T-helper 17 cell (primary cell): ENCODE results near the gene MRPL45. TPM values are rescaled to one million over a fixed set of nuclear protein-coding genes. Genes with fewer than 3 reads are reported as not detected.
A peak's percentile ranks its signal among the peaks of the same experiment; 100 is the strongest.

Experiments used
- ATAC-seq: fragments of 150-1000 bp; cut with Tn5 transposase; 2 replicates; pipeline ENCODE4 v1.10.0; 2021; ENCODE audit warnings: mild to moderate bottlenecking, moderate library complexity
- DNase-seq, 3 donors: peaks; one replicate each; pipeline versions ENCODE4 v3.0.0 to v3.0.0-alpha.2; 2020 to 2021
- H3K9me3 ChIP-seq: one replicate; pipeline ENCODE4 v1.7.0; 2013; ENCODE audit warnings: low read length, mild to moderate bottlenecking; ENCODE audit not compliant: control insufficient read depth, poor library complexity, severe bottlenecking
- H3K27ac Mint-ChIP-seq: one replicate; pipeline ENCODE4 v1.8.0; 2022; ENCODE audit warnings: mild to moderate bottlenecking, moderate library complexity, mixed read lengths
- H3K27me3 Mint-ChIP-seq: one replicate; pipeline ENCODE4 v1.8.0; 2022; ENCODE audit warnings: mixed read lengths
- H3K36me3 Mint-ChIP-seq: one replicate; pipeline ENCODE4 v1.8.0; 2022; ENCODE audit warnings: low read depth, mixed read lengths
- H3K4me1 Mint-ChIP-seq: one replicate; pipeline ENCODE4 v1.8.0; 2022; ENCODE audit warnings: mild to moderate bottlenecking, mixed read lengths
- H3K4me3 Mint-ChIP-seq: one replicate; pipeline ENCODE4 v1.8.0; 2022; ENCODE audit warnings: mild to moderate bottlenecking, moderate library complexity, mixed read lengths
- total RNA-seq, 4 donors: library from RNA in 2 of 4; stranded (reverse) in 2 of 4; gene quantifications; one replicate each; pipeline ENCODE4 v1.2.3 and lab custom pipeline; 2022 to 2026

The MRPL45 gene
- total RNA-seq, 2 donors from 2014 or later, result 17.4 to 17.7 TPM

DNA sequence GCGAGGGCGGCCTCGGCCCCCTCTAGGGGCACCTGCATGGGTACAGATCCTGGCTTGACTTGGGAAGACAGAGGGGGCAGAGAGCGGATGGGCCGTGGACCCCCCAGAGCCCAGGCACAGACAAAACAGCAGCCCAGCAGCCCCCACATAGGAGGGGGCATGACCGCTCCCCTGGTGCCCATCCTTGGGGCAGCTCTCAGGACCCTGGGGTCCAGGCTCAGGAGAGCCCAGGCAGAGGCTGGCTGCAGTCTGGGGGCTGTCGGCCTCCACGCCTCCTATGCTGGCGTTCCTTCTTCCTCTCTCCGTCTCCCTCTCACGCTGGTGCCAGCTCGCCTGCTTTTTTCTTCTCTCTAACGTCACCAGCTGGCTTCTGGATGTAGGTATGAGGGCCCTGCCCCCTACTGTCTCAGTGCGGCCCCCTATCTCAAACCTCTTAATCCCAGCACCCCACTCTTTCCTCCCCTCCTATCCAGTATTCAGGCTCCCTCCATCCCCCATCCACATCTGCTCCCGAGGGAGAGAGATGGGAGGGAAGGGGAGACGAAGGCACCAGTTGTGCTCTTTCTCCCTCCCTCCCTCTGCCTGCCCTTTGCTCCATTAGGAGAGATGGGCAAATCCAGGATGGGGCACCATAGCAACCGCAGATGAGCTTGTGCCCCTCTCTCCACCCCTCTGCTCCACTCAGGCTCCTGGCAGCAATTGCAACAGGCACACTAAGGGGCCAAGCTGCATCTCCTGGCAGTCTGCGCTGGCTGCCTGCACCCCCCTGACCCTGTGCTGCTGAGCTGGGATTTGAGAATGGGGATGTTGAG lies 46.8 kb downstream of the MRPL45 start, which contains the start of gene GPR179:
Gene GPR179, minus strand, starts transcription at position 349 of the 812 bp plus-strand sequence. Its CDS starts 167 bp downstream, at position 182.
- Mint-ChIP-seq H3K36me3 (peaks cover 3% of the 10 kb centered on the region), H3K4me3 (no peak within 1 kb of the TSS), H3K27me3 (peaks cover 32% of the 10 kb centered on the region), H3K4me1 (peaks cover under 1% of the 10 kb centered on the region), H3K27ac (no peak within 1 kb of the TSS)
- no peak for ATAC-seq
- no peaks in the 10 kb centered on the region for H3K9me3 ChIP-seq
- no peak for DNase-seq

DNA sequence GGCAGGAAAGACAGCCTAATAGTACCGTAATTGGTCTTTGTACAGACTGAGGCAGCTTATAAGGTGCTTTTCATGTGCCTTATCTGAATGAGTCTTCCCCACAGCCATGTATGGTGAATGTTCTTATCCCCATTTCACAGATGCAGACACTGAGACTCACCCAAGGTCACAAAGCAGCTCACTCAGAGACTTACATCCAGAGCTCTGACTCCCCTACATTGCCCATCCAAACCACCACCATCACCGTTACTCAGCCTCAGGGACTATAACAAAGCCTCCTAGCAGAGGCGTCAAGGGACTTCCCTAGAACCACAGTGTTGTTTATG lies 47.4 kb downstream of the MRPL45 start:
- H3K4me1 Mint-ChIP-seq, result peaks cover 4% of the 10 kb centered on the region
- H3K9me3 ChIP-seq, result no peaks in the 10 kb centered on the region
- H3K27me3 Mint-ChIP-seq, result peaks cover 32% of the 10 kb centered on the region
- peaks cover 3% of the 10 kb centered on the region for H3K36me3 Mint-ChIP-seq
- ATAC-seq (no peak), DNase-seq (no peak)
- H3K27ac Mint-ChIP-seq, result no peak overlapping the region
- no peak overlapping the region for H3K4me3 Mint-ChIP-seq

DNA sequence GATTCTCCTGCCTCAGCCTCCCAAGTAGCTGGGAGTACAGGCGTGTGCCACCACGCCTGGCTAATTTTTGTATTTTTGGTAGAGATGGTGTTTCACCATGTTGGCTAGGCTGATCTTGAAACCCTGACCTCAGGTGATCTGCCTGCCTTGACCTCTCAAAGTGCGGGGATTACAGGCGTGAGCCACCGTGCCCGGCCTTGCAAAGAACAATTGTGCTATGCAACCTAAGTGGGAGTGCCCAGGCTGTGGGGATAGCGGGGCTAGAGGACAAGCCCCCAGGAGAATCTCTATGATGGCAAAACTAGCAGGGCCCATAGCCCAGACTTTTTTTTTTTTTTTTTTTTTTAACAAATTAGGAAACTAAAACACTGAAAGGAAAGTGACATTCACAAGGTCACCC lies 48.8 kb downstream of the MRPL45 start:
- H3K27ac Mint-ChIP-seq, result no peak overlapping the region
- H3K4me3 Mint-ChIP-seq, result no peak overlapping the region

DNA sequence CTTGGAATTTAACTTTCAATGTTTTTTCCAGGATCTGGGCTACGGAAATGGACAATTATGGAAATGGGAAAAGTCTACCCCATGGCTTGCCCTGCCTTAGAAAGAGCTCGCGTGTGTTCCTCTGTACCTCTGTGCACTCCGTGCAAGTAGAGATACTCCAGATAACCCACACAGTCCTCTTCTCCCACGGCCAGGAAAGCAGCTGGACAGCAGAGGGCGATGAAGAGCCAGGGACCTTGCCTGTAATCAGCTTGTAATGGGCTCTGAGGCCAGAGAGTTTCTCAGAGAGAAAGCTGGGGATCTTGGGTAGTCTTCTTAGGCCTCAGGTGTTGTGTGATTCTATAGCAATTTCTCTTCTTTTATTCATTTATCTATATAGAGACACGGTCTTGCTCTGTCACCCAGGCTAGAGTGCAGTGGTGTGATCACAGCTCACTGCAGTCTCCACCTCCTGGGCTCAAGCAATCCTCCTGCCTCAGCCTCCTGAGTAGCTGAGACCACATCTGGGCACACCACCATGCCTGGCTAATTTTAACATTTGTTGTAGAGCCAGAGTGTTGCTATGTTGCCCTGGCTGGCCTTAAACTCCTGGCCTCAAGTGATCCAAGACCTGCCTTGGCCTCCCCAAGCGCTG lies 52.2 kb downstream of the MRPL45 start:
- Mint-ChIP-seq H3K36me3 (no peaks in the 10 kb centered on the region), H3K27me3 (peaks cover 12% of the 10 kb centered on the region), H3K4me1 (peaks cover 14% of the 10 kb centered on the region), H3K27ac (no peak overlapping the region), H3K4me3 (no peak overlapping the region)
- DNase-seq (peak; percentile 57 to 82 (median 63)), ATAC-seq (peak; percentile 67)
- H3K9me3 ChIP-seq, result no peaks in the 10 kb centered on the region

More for the DNA sequence above, 48.8 kb downstream of the MRPL45 start:
- no peaks in the 10 kb centered on the region for H3K9me3 ChIP-seq
- Mint-ChIP-seq H3K27me3 (peaks cover 32% of the 10 kb centered on the region), H3K36me3 (peaks cover 3% of the 10 kb centered on the region), H3K4me1 (peaks cover 9% of the 10 kb centered on the region)
- ATAC-seq (no peak), DNase-seq (no peak)

DNA sequence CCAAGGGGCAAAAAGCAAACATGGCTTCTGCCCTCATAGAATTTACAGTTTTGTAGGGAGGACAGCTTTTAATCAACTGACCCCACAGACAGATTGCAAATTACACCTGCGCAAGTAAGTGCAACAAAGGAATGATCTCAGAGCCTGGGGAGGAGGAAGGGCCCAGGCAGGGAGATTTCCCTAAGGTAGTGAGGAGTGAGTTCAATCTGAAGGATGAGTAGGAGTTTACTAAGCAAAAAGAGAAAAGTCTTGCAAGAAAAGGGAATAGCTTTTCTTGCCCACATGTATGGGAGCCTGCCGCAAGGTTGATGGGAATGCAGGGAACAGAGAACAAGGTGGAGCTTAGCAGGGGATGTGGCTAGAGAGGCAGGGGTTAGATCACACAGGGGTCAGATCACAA lies 53.1 kb downstream of the MRPL45 start:
- H3K4me3 Mint-ChIP-seq, result peak overlapping the region; percentile 19
- peaks cover 20% of the 10 kb centered on the region for H3K4me1 Mint-ChIP-seq
- peaks cover 7% of the 10 kb centered on the region for H3K27me3 Mint-ChIP-seq
- peak overlapping the region; percentile 88 for H3K27ac Mint-ChIP-seq
- ATAC-seq (no peak), DNase-seq (no peak)
- H3K36me3 Mint-ChIP-seq, result no peaks in the 10 kb centered on the region
- no peaks in the 10 kb centered on the region for H3K9me3 ChIP-seq

DNA sequence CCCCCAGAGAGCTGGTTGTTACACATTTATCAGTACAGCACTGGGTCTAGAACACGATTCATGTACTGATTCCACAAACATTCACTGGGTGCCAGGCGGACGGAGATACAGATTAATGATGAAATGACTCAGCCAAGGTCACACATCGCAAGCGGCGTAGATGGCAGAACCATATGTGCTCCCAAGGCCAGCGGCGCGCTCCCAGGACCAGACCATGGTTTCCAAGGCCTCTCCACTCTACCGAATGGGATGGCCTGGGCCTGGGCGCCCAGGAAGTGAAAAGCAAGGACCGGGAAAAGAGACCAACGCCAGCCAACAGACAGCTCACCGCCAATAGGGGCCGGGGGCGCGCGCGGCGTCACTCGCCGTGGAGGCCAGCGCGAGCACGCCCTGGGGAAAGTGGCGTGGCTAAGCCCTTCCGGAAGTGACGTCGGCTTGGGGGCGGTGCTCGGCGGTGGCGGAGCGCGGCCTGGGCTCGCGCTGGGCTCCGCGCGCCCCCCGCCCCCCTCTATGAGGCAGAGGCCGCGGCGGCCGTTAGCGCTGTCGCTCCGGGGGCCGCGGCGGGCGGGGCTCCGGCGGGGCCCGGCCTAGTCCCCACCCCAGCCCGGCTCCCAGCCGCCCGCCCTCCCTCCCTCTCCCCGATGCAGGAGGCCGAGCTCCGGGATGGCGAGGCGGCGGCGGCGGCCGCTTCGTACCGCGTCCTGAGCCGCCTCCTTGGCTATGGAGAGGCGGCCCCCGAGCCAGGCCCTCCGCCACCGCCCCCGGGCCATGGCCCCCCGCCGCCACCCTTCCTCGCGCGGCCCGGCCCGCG lies 54.6 kb downstream of the MRPL45 start, which contains the start of gene SOCS7:
Gene SOCS7, plus strand, starts transcription at position 433 of the 811 bp plus-strand sequence. Its CDS starts 209 bp downstream, at position 642.
- peaks cover 29% of the 10 kb centered on the region for H3K4me1 Mint-ChIP-seq
- H3K9me3 ChIP-seq, result no peaks in the 10 kb centered on the region
- H3K27me3 Mint-ChIP-seq, result no peaks in the 10 kb centered on the region
- DNase-seq, result peak; percentile 87 to 91 (median 89)
- ATAC-seq, result peak; percentile 92
- H3K27ac Mint-ChIP-seq, result peak within 1 kb of the TSS; percentile 88
- no peaks in the 10 kb centered on the region for H3K36me3 Mint-ChIP-seq
- peak within 1 kb of the TSS; percentile 95 for H3K4me3 Mint-ChIP-seq

DNA sequence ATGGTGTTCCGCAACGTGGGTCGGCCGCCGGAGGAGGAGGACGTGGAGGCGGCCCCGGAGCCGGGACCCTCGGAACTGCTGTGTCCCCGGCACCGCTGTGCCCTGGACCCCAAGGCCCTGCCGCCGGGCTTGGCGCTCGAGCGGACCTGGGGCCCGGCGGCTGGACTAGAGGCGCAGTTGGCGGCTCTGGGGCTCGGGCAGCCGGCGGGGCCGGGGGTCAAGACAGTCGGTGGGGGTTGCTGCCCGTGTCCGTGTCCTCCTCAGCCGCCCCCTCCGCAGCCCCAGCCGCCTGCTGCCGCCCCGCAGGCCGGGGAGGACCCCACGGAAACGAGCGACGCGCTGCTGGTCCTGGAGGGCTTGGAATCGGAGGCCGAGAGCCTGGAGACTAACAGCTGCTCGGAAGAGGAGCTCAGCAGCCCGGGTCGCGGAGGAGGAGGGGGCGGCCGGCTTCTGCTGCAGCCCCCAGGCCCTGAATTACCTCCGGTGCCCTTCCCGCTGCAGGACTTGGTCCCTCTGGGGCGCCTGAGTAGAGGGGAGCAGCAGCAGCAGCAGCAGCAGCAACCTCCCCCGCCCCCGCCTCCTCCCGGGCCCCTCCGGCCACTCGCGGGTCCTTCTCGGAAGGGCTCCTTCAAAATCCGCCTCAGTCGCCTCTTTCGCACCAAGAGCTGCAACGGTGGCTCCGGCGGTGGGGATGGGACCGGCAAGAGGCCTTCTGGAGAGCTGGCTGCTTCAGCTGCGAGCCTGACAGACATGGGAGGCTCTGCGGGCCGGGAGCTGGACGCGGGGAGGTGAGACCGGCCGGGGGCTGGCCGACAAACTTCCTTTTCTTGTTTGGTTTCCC lies 55.5 kb downstream of the MRPL45 start:
- ATAC-seq (no peak), DNase-seq (no peak)
- no peaks in the 10 kb centered on the region for H3K36me3 Mint-ChIP-seq
- no peak overlapping the region for H3K27ac Mint-ChIP-seq
- no peaks in the 10 kb centered on the region for H3K27me3 Mint-ChIP-seq
- peak overlapping the region; percentile 95 for H3K4me3 Mint-ChIP-seq
- peaks cover 37% of the 10 kb centered on the region for H3K4me1 Mint-ChIP-seq
- H3K9me3 ChIP-seq, result no peaks in the 10 kb centered on the region

DNA sequence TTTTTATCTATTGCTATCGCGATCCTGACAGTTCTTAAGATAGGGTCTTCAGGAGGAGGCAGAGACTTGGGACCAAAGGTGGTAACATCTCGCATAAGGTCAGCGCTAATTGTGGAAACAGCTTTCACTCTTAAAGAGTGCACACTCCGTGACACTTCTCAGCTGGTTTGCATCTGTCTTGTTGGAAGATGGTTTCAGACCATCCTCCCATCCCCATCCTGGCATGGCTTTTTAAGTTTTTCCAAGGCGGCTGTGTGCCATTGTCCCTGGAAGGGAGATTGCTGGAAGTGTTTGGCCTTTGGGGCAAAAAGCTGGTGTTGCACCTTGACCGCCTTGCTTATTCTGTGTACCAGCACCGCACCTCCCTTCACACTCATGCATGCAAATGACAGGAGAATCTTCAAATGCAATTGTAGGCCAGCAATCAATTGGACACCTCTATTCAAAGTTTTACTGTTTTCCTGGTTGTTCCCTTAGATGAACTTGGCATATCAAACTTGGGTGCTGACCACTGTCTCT lies 56.2 kb downstream of the MRPL45 start:
- H3K4me3 Mint-ChIP-seq, result peak overlapping the region; percentile 95
- DNase-seq, result no peak

DNA sequence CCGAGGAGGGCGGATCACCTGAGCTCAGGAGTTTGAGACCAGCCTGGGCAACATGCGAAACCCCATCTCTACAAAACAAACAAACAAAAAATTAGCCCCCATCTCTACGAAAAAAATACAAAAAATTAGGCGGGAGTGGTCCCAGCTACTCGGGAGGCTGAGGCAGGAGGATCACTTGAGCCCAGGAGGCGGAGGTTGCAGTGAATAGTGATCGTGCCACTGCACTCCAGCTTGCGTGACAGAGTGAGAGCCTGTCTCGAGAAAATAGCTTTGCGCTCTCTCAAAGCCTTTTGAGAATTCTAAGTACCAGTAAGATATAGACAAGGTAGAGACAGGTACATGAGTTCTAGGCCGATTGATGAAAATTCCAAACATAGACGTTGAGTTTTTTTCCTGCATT lies 56.7 kb downstream of the MRPL45 start:
- ATAC-seq (no peak), DNase-seq (no peak)
- H3K27me3 Mint-ChIP-seq, result no peaks in the 10 kb centered on the region
- no peaks in the 10 kb centered on the region for H3K36me3 Mint-ChIP-seq
- no peaks in the 10 kb centered on the region for H3K9me3 ChIP-seq
- peak overlapping the region; percentile 95 for H3K4me3 Mint-ChIP-seq
- H3K4me1 Mint-ChIP-seq, result peaks cover 41% of the 10 kb centered on the region
- no peak overlapping the region for H3K27ac Mint-ChIP-seq

More for the DNA sequence above, 56.2 kb downstream of the MRPL45 start:
- H3K9me3 ChIP-seq, result no peaks in the 10 kb centered on the region
- H3K36me3 Mint-ChIP-seq, result no peaks in the 10 kb centered on the region
- no peaks in the 10 kb centered on the region for H3K27me3 Mint-ChIP-seq
- no peak for ATAC-seq
- H3K27ac Mint-ChIP-seq, result no peak overlapping the region
- H3K4me1 Mint-ChIP-seq, result peaks cover 41% of the 10 kb centered on the region

DNA sequence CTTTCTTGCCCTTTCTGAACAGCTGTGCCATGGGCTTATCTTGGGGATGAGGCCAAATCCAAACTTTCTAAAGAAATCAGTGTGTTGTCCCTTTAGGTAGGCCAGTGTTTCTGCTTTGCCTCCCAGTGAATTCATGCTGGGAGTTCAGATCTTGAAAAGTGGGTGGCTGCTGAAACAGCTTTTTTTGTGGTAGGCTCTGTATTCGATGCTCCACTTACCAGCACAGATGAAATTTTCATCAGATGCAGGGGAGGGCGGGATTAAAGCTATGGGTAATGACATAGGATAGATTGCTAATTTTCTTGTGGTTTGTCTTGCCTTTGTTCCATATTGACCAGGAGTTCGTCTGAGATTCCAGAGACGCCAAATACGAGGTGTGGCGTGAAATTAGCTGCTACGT lies 57.5 kb downstream of the MRPL45 start:
- DNase-seq, result no peak
- Mint-ChIP-seq H3K27me3 (no peaks in the 10 kb centered on the region), H3K4me3 (peak overlapping the region; percentile 28), H3K27ac (no peak overlapping the region), H3K36me3 (no peaks in the 10 kb centered on the region), H3K4me1 (peaks cover 36% of the 10 kb centered on the region)
- H3K9me3 ChIP-seq, result no peaks in the 10 kb centered on the region
- no peak for ATAC-seq

DNA sequence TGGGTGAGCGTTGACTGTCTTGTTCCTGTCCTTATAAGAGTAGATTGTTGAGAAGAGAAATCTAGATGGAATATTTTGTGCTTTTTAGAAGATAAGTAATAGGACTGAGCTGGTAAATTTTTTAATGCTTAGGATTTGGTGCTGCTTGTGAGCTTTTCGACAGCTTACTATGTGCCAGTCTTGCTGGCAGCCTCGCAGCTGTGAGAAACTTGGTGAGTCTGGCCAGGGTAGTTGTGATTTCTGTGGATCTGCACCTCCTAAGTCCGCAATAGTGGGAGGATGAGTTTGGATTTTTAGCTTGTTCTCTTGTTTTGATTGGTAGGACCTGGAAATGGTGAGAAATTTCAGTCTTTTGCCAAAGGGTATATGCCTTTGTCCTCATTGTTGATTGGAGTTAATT lies 58.3 kb downstream of the MRPL45 start:
- no peaks in the 10 kb centered on the region for H3K36me3 Mint-ChIP-seq
- ATAC-seq, result no peak
- no peak overlapping the region for H3K27ac Mint-ChIP-seq
- peaks cover 34% of the 10 kb centered on the region for H3K4me1 Mint-ChIP-seq
- no peaks in the 10 kb centered on the region for H3K9me3 ChIP-seq
- H3K4me3 Mint-ChIP-seq, result peak overlapping the region; percentile 15
- no peaks in the 10 kb centered on the region for H3K27me3 Mint-ChIP-seq
- DNase-seq, result no peak

DNA sequence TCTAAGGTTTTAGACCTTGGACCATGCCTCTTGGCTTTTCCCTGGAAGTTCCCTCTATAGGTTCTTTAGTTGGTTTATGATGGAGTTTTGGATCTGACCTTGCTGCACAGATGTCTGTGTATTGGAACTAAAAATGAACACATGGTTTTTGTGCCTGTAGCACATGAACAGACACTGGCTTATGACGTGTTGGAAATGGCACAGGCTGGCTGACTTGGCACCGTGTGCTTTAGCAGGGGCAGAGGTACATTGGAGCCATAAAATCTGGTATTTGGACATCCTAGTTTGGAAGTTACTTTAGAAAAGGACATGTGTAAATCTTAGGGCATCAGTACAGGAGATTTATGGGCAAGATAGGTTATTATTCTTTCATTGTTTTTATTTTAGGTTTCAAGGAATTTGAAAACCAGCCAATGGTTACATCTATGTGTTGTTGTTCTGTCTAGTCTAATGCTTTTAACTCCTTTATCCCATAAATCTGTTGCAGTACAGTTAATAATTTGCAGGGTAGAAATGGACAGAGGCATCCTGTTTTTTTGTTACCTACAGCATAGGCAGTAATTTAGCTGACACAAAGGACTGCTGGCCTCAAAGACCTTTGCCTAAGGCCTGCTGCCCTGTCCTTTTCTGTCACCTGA lies 60.6 kb downstream of the MRPL45 start:
- no peaks in the 10 kb centered on the region for H3K9me3 ChIP-seq
- H3K4me3 Mint-ChIP-seq, result no peak overlapping the region
- no peaks in the 10 kb centered on the region for H3K27me3 Mint-ChIP-seq
- ATAC-seq, result no peak
- no peak overlapping the region for H3K27ac Mint-ChIP-seq
- peaks cover 35% of the 10 kb centered on the region for H3K4me1 Mint-ChIP-seq
- DNase-seq, result no peak
- no peaks in the 10 kb centered on the region for H3K36me3 Mint-ChIP-seq
